Measurements from ENCODE around the gene PCDH12. TPM values are rescaled to one million over a fixed set of nuclear protein-coding genes. Genes with fewer than 3 reads are reported as not detected.
A peak's percentile ranks its signal among the peaks of the same experiment; 100 is the strongest.
"Not testable (repeated sequence)": the region's sequence is repeated elsewhere in the genome, so short reads cannot be mapped to it uniquely, and the experiment has no call there.

Gene PCDH12
- total RNA-seq, 1 donor from 2014 or later, result 7.4 TPM

GRCh38 chr5:141940695-141941271 is 17.2 kb downstream of the PCDH12 start:
- DNase-seq (ENCODE audit: low spot score), result no peak

- DNase-seq (ENCODE audit: low spot score), result peak; percentile 60
These were observed 22.5 kb downstream of the PCDH12 start for GRCh38 chr5:141935538-141935937.

GRCh38 chr5:141934099-141934844 is 23.7 kb downstream of the PCDH12 start:
- DNase-seq (ENCODE audit: low spot score), result no peak

GRCh38 chr5:141933151-141933550 is 24.9 kb downstream of the PCDH12 start:
- no peak for DNase-seq (ENCODE audit: low spot score)

GRCh38 chr5:141931694-141932093 is 26.3 kb downstream of the PCDH12 start:
- DNase-seq (ENCODE audit: low spot score), result no peak

GRCh38 chr5:141929398-141930058 is 28.5 kb downstream of the PCDH12 start:
- DNase-seq (ENCODE audit: low spot score), result no peak

GRCh38 chr5:141928051-141928450 is 30.0 kb downstream of the PCDH12 start:
- no peak for DNase-seq (ENCODE audit: low spot score)

- DNase-seq (ENCODE audit: low spot score), result no peak
These were observed 31.6 kb downstream of the PCDH12 start for GRCh38 chr5:141926434-141926833.

- peak; percentile 96 for DNase-seq (ENCODE audit: low spot score)
These were observed 34.3 kb downstream of the PCDH12 start, which contains the start of gene DELE1 for GRCh38 chr5:141923448-141924313. Gene DELE1 (plus strand): TSS chr5:141923871. CDS start chr5:141923942, 71 bp downstream.

- not testable (repeated sequence) for DNase-seq (ENCODE audit: low spot score)
These were observed 35.1 kb downstream of the PCDH12 start for GRCh38 chr5:141922827-141923447.

- DNase-seq (ENCODE audit: low spot score), result no peak
These were observed 37.2 kb downstream of the PCDH12 start for GRCh38 chr5:141920771-141921170.

GRCh38 chr5:141919218-141920119 is 38.5 kb downstream of the PCDH12 start:
- no peak for DNase-seq (ENCODE audit: low spot score)

- DNase-seq (ENCODE audit: low spot score), result no peak
These were observed 40.2 kb downstream of the PCDH12 start for GRCh38 chr5:141917760-141918159.

GRCh38 chr5:141916522-141916921 is 41.5 kb downstream of the PCDH12 start:
- DNase-seq (ENCODE audit: low spot score), result no peak

- no peak for DNase-seq (ENCODE audit: low spot score)
These were observed 42.1 kb downstream of the PCDH12 start for GRCh38 chr5:141915881-141916336.

- DNase-seq (ENCODE audit: low spot score), result no peak
These were observed 43.2 kb downstream of the PCDH12 start for GRCh38 chr5:141914797-141915196.

- peak; percentile 50 for DNase-seq (ENCODE audit: low spot score)
These were observed 43.7 kb downstream of the PCDH12 start for GRCh38 chr5:141914199-141914743.

- DNase-seq (ENCODE audit: low spot score), result no peak
These were observed 44.3 kb downstream of the PCDH12 start for GRCh38 chr5:141913560-141914198.

- no peak for DNase-seq (ENCODE audit: low spot score)
These were observed 47.7 kb downstream of the PCDH12 start for GRCh38 chr5:141910271-141910673.
